ENCODE data around the gene CCDC7. TPM values are rescaled to one million over a fixed set of nuclear protein-coding genes. Genes with fewer than 3 reads are reported as not detected.

Gene CCDC7
- total and polyA plus RNA-seq, 2 experiments from 2014 or later, result 2.0 to 10.0 TPM

DNA sequence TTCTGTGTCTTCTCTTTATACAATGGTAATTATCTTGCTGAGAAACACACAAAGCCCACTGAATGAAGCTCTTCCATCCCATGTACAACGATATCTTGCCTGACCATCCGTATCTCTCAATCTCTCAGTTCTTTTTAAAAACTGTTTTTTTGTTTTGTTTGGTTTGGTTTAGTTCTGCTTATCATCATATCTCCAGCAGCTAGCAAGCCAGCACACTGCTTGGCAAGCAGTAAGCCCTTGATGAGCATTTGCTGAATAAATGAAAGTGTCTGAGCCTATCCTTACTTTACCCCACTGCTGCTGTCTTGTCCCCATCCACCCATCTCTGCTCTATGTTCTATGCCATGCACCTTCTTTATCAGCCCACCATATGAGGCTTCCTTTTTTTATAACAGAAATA lies 477.9 kb downstream of the CCDC7 start:
- Histone ChIP-seq H3K9me2 (replicated peaks; ENCODE audit: insufficient read depth) (no peaks in the 10 kb centered on the region), H3K27me3 (no peaks in the 10 kb centered on the region), H3K9me3 (ENCODE audit: low read depth) (no peaks in the 10 kb centered on the region), H4K20me1 (ENCODE audit: insufficient read depth, poor library complexity, severe bottlenecking) (no peaks in the 10 kb centered on the region), H3K4me1 (ENCODE audit: insufficient read depth) (no peaks in the 10 kb centered on the region), H2AFZ (no peak overlapping the region), H3K27ac (no peak overlapping the region), H3K4me3 (no peak overlapping the region), H3K4me2 (no peak overlapping the region), H3K36me3 (replicated peaks; ENCODE audit: insufficient read depth, low read depth) (peaks cover 6% of the 10 kb centered on the region), H3K79me2 (peaks cover 28% of the 10 kb centered on the region)
- TF ChIP-seq EZH2 (IDR thresholded peaks at IDR 0.05; ENCODE audit: borderline replicate concordance) (no peak), EZH2phosphoT487 (IDR thresholded peaks at IDR 0.05; ENCODE audit: low read depth, severe bottlenecking, unreplicated experiment) (no peak)
- TF ChIP-seq, protein P1, sequence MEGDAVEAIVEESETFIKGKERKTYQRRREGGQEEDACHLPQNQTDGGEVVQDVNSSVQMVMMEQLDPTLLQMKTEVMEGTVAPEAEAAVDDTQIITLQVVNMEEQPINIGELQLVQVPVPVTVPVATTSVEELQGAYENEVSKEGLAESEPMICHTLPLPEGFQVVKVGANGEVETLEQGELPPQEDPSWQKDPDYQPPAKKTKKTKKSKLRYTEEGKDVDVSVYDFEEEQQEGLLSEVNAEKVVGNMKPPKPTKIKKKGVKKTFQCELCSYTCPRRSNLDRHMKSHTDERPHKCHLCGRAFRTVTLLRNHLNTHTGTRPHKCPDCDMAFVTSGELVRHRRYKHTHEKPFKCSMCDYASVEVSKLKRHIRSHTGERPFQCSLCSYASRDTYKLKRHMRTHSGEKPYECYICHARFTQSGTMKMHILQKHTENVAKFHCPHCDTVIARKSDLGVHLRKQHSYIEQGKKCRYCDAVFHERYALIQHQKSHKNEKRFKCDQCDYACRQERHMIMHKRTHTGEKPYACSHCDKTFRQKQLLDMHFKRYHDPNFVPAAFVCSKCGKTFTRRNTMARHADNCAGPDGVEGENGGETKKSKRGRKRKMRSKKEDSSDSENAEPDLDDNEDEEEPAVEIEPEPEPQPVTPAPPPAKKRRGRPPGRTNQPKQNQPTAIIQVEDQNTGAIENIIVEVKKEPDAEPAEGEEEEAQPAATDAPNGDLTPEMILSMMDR (IDR thresholded peaks at IDR 0.05; ENCODE audit: poor library complexity), result no peak
- DNase-seq (ENCODE audit: low spot score), result no peak
- 87% methylated on average over 2 of the region's 2 CpGs for WGBS (ENCODE audit: low lambda C conversion rate, missing lambda C conversion rate)

Other genes with a start within 250 kb of the CCDC7 start
- 31.4 and 36.3 TPM in 2 replicates for gene EPC1, start 99.0 kb upstream of the CCDC7 start, total RNA-seq
- 19.4 and 19.8 TPM in 2 replicates for gene EPC1, start 99.0 kb upstream of the CCDC7 start, polyA plus RNA-seq